Colonic mucosa (tissue), 4 donors: ENCODE measurements around the gene PDE8B. TPM values are rescaled to one million over a fixed set of nuclear protein-coding genes. Genes with fewer than 3 reads are reported as not detected.
"Not testable (repeated sequence)": the region's sequence is repeated elsewhere in the genome, so short reads cannot be mapped to it uniquely, and the experiment has no call there.

ENCODE experiments used
- DNase-seq: peaks from one replicate; pipeline ENCODE4 v3.0.0-alpha.2; 2020
- H3K27ac ChIP-seq: fragments of 200-600 bp; one replicate; pipeline ENCODE4 v1.8.0; 2021
- H3K27me3 ChIP-seq: fragments of 200-600 bp; one replicate; pipeline ENCODE4 v1.8.0; 2021
- H3K36me3 ChIP-seq: fragments of 200-600 bp; one replicate; pipeline ENCODE4 v1.8.0; 2021
- H3K4me1 ChIP-seq: fragments of 200-600 bp; one replicate; pipeline ENCODE4 v1.8.0; 2021; ENCODE audit warnings: mild to moderate bottlenecking
- H3K4me3 ChIP-seq: fragments of 200-600 bp; one replicate; pipeline ENCODE4 v1.8.0; 2021
- H3K9ac ChIP-seq, 2 donors: one replicate each; pipeline ENCODE4 v1.7.0; 2013; ENCODE audit warnings: control low read depth in 2 of 2, low read depth in 2 of 2, low read length in 2 of 2
- H3K9me3 ChIP-seq: fragments of 200-600 bp; one replicate; pipeline ENCODE4 v1.8.0; 2021
- intact Hi-C: fragments of 100-400 bp; cut with DNase I; formaldehyde crosslinking; loops from one replicate; pipeline ENCODE4 v1.14.1; 2022
- total RNA-seq, 2 donors: library from RNA; stranded (reverse); fragmentation: NEBNext Ultra II Directional in 1 of 2; extraction: Animal tissue kit (Norgen Biotek cat#: 25700) in 1 of 2; gene quantifications; one replicate each; pipeline ENCODE4 v1.2.1, GENCODE V29; 2021
- TF ChIP-seq, protein P1 (sequence below): fragments of 200-600 bp; IDR thresholded peaks from one replicate; pipeline ENCODE4 v1.8.0; 2022; ENCODE audit warnings: antibody characterized with exemption, mild to moderate bottlenecking
- donor health status: healthy.
- donor health status: DM: no; HTN: no; CAD: no.
- donor health status: DM: no; HTN: no; CAD: no.

The PDE8B gene
- total RNA-seq, 2 donors from 2014 or later = 0.86 to 1.8 TPM

DNA sequence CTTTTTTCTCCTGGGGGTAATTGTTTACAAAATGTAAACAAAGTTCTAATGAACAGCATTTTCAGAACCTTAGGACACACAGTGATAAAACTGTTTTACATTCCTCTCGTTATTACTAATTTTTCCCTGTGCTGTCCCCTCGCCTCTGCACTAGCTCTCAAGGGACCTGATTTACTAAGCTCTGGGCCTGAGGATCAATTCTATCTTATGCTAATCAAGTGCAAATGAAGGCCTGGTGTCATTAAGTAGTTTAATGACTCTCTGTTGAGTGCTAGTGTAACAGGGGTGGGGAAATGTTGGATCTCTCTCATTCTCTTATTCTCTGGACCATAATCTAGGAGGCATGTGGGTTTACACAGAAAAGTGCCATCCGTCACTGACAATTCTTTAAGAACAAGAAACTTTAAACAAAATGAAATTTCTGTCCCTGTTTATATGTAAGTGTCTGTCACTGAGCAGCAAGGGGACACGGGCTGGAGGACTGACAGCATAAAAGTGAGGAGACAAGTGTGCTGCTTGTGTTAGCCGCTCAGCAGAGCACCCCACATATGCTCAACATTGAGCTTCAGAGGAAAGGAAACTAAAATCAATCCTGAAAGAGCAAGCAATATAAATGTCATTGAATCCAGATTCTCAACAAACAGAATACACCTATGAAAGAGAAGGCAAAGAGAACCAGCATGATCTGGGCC lies 166.3 kb downstream of the PDE8B start:
- TF ChIP-seq, protein P1, sequence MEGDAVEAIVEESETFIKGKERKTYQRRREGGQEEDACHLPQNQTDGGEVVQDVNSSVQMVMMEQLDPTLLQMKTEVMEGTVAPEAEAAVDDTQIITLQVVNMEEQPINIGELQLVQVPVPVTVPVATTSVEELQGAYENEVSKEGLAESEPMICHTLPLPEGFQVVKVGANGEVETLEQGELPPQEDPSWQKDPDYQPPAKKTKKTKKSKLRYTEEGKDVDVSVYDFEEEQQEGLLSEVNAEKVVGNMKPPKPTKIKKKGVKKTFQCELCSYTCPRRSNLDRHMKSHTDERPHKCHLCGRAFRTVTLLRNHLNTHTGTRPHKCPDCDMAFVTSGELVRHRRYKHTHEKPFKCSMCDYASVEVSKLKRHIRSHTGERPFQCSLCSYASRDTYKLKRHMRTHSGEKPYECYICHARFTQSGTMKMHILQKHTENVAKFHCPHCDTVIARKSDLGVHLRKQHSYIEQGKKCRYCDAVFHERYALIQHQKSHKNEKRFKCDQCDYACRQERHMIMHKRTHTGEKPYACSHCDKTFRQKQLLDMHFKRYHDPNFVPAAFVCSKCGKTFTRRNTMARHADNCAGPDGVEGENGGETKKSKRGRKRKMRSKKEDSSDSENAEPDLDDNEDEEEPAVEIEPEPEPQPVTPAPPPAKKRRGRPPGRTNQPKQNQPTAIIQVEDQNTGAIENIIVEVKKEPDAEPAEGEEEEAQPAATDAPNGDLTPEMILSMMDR = no peak
- Histone ChIP-seq H3K36me3 (no peaks in the 10 kb centered on the region), H3K9me3 (no peaks in the 10 kb centered on the region), H3K27ac (no peak overlapping the region), H3K27me3 (no peaks in the 10 kb centered on the region), H3K4me1 (no peaks in the 10 kb centered on the region), H3K4me3 (no peak overlapping the region), H3K9ac (no peak overlapping the region)
- intact Hi-C loops = no loop called here
- DNase-seq = no peak

DNA sequence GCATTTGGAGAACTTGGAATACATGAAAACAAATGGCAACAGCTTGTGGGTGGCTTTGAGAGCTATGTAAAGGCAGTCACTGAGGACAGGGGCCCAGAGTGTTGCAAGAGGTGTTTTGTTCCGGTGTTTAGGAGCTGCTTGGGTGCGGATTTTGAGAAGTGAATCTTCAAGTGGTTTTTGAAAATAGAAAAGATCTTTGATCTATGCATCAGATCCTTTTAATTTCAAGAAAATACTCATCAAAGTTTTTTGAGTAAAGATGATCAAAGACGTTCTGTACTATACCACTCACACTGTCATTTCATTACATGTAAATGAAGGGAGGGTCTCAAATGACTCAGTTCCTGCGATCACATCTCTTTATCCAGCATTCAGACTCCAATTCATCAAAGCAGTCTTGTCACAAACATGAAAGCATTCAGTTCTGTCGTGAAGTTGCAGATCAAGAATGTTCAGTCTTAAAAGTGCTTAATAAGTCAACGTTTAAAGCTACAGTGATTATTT lies 169.1 kb downstream of the PDE8B start:
- Histone ChIP-seq H3K27ac (no peak overlapping the region), H3K27me3 (no peaks in the 10 kb centered on the region), H3K4me1 (no peaks in the 10 kb centered on the region), H3K9me3 (no peaks in the 10 kb centered on the region), H3K9ac (no peak overlapping the region), H3K4me3 (no peak overlapping the region), H3K36me3 (no peaks in the 10 kb centered on the region)
- intact Hi-C loops = no loop called here
- TF ChIP-seq, protein P1 = no peak
- DNase-seq = no peak

DNA sequence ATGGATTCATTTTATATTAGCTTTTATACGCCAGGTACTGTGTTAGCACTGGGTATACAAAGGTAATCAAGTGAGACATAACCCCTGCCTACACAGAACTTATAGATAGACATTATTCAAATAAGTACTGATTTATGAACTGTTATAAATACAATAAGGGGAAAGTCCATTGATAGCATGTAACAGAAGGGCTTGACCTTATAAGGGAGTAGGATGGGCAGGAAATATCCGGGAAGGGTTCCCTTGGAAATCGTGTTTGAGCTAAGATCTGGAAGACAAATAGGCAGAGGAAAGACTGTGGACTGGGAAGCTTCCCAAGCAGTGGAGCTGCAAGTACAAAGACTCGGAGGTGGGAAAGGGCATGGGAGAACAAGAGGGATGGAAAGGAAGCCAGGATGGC lies 170.2 kb downstream of the PDE8B start:
- Histone ChIP-seq H3K9ac (no peak overlapping the region), H3K4me3 (no peak overlapping the region), H3K27ac (no peak overlapping the region), H3K36me3 (no peaks in the 10 kb centered on the region), H3K27me3 (no peaks in the 10 kb centered on the region), H3K4me1 (no peaks in the 10 kb centered on the region), H3K9me3 (no peaks in the 10 kb centered on the region)
- TF ChIP-seq, protein P1 = no peak
- no peak for DNase-seq
- intact Hi-C loops = no loop called here

DNA sequence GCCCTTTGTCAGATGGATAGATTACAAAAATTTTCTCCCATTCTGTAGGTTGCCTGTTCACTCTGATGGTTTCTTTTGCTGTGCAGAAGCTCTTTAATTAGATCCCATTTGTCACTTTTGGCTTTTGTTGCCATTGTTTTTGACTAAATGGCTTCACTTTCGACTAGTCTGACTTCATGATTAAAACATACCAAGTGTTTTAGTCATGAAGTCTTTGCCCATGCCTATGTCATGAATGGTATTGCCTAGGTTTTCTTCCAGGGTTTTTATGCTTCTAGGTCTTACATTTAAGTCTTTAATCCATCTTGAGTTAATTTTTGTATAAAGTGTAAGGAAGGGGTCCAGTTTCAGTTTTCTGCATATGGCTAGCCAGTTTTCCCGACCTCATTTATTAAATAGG lies 172.9 kb downstream of the PDE8B start:
- H3K4me3 ChIP-seq, H3K27me3 ChIP-seq, H3K9ac ChIP-seq, H3K4me1 ChIP-seq, H3K27ac ChIP-seq, intact Hi-C loops, DNase-seq, H3K9me3 ChIP-seq, H3K36me3 ChIP-seq: not testable (repeated sequence)

DNA sequence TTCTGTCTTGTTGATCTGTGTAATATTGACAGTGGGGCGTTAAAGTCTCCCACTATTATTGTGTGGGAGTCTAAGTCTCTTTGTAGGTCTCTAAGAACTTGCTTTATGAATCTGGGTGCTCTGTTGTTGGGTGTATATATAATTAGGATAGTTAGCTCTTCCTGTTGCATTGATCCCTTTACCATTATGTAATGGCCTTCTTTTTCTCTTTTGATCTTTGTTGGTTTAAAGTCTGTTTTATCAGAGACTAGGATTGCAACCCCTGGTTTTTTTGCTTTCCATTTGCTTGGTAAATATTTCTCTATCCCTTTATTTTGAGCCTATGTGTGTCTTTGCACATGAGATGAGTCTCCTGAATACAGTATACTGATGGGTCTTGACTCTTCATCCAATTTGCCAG lies 175.9 kb downstream of the PDE8B start:
- H3K4me1 ChIP-seq, H3K27me3 ChIP-seq, intact Hi-C loops, DNase-seq, H3K9me3 ChIP-seq, H3K9ac ChIP-seq, H3K27ac ChIP-seq, H3K36me3 ChIP-seq, H3K4me3 ChIP-seq: not testable (repeated sequence)

DNA sequence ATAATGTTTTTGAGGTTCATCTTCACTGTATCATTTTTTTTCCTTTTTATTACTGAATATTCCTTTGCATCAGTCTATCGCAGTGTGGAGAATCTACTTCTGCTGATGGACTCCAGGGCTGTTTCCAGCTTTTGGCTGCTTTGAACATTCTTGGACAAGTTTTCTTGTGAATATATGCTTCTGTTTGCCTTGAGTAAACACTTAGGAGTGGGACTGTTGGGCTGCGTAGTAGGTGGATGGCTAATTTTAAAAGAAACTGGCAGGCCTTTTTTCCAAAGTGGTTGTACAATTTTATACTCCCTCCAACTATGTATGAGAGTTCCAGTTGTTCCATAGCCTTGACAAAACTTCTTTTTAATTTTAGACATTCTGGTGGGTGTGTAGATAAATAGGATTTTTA lies 179.3 kb downstream of the PDE8B start:
- intact Hi-C loops = no loop called here
- Histone ChIP-seq H3K4me1 (no peaks in the 10 kb centered on the region), H3K36me3 (no peaks in the 10 kb centered on the region), H3K27me3 (no peaks in the 10 kb centered on the region), H3K27ac (no peak overlapping the region), H3K4me3 (no peak overlapping the region), H3K9me3 (no peaks in the 10 kb centered on the region), H3K9ac (no peak overlapping the region)
- DNase-seq = no peak
- TF ChIP-seq, protein P1 = no peak
